ENCODE results near the gene FXYD6.

The FXYD6 gene

DNA sequence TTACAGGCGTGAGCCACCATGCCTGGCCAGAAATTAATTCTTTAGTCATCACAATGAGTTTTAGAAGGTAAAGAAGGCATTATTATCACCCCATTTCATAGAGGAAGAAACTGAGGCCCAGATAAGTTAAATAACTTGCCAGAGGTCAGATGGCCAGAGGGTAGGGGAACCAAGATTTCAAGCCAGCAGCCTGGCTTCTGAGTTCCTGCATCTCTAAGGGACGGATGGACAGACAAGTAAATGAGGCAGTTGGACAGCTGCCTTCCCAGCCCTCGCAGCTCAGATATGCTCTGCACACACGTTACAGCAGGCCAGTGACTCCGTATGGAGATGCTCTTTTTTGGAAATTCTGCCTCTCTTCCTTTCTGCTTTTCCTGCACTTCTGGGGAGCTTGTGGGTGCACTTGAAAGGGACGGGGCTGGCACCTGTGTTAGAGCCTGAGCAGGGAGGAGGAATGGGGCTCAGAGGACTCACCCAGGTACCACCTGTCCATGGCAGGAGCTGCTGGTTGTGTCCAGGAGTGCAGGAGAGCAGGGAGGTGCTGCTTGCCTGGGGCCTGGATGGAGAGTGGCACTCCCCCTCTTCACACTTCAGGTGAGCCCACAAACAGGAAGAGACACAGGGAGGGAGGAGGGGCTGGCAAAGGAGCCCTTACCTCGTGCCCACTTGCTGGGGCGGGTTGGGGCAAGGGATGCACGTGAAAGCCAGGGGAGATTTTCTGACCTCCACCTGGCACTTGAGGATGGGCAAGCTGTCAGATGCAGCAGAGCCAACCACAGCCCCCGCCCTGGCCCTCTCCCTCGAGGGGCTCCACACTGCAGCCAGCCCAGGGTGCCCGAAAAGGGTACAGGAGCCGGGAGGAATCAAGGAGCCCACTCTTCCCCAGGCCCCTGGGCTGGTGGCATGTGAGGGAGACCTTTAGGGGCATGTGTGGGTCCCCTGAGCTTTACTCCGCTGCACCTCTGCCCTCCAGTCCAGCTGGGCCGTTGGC lies 48.6 kb downstream of the FXYD6 start:
- Mint-ChIP-seq H3K36me3 (no peaks in the 10 kb centered on the region), H3K4me3 (peak overlapping the region; percentile 59), H3K27me3 (no peaks in the 10 kb centered on the region), H3K27ac (peak overlapping the region; percentile 12), H3K4me1 (peaks cover 78% of the 10 kb centered on the region), H3K9me3 (no peaks in the 10 kb centered on the region)

GRCh38 chr11:117826832-117827231 lies 49.6 kb downstream of the FXYD6 start:
- Mint-ChIP-seq H3K36me3 (no peaks in the 10 kb centered on the region), H3K27ac (no peak overlapping the region), H3K4me3 (no peak overlapping the region), H3K27me3 (no peaks in the 10 kb centered on the region), H3K9me3 (no peaks in the 10 kb centered on the region), H3K4me1 (peaks cover 80% of the 10 kb centered on the region)

DNA sequence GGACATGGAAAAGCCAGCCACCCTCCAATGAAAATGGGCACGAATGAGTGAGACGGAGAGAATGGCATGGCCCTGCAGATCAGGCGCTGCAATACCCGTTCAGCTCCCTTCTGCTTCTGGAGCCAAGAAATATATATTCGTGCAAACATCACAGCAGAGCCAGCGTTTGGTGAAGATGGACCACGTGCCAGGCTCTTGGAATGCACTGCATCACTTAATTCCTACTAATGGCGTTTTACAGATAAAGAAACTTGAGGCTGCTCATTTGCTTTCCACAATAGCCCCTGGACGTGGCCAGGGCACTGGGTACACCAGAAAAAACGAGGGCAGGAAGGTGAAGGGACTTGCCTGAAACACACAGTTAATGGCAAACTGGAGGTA lies 50.3 kb downstream of the FXYD6 start:
- Mint-ChIP-seq H3K4me1 (peaks cover 79% of the 10 kb centered on the region), H3K9me3 (no peaks in the 10 kb centered on the region), H3K27me3 (no peaks in the 10 kb centered on the region), H3K4me3 (no peak overlapping the region), H3K36me3 (no peaks in the 10 kb centered on the region), H3K27ac (no peak overlapping the region)

- Mint-ChIP-seq H3K4me1 (peaks cover 74% of the 10 kb centered on the region), H3K4me3 (no peak overlapping the region), H3K9me3 (no peaks in the 10 kb centered on the region), H3K36me3 (no peaks in the 10 kb centered on the region), H3K27me3 (no peaks in the 10 kb centered on the region), H3K27ac (no peak overlapping the region)
Observed at GRCh38 chr11:117825538-117826189, 50.8 kb downstream of the FXYD6 start.

DNA sequence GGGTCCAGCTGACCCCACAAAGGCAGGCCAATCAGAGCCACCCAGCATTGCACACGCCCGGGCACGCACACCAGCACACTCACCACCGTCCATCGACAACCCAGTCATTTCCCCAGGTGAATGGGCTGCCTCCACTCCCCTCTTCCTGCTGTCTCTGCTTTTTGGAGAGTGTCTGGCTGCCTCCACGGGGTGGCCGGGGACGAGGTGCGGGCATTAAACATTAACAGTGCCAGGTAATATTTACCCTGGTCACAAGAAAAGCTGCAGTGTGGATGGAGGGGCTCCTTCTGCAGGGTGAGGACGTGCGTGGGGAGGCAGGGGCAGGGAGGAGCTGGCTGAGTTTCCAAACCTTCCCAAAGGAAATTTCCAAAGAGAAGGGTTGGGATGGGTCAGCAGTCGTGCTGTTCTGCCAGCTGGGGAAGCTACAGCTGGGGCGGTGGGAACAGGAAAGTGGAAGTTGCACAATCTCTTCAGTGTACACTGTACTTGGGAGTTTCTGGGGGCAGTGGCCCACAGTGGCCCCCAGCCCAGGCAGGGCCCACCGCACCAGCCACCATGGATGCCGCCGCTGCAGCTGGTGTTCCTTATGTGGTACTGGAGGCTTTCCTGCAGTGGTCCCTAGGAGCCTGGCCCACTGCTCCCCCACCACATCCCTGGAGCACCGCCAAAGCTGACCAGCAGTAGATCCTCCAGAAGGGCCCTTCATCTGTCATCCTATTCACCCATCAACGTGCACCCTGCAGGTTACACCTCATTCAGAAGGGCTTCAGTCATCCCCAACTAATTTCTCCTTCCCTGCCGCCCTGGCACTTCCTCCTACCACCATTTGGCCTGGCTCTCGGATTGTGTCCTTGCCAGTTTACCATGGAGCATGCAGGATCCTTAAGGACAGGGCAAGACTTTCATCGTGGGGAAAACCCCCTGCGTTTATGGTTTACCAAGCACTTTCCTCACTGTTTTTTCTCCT lies 51.6 kb downstream of the FXYD6 start, which contains the start of gene FXYD2:
Gene FXYD2 (minus strand): TSS at position 174 of the 967 bp plus-strand sequence. CDS start 66 bp downstream, at position 108.
- H3K36me3 Mint-ChIP-seq, result no peaks in the 10 kb centered on the region
- H3K27ac Mint-ChIP-seq, result peak within 1 kb of the TSS; percentile 53
- no peaks in the 10 kb centered on the region for H3K27me3 Mint-ChIP-seq
- no peaks in the 10 kb centered on the region for H3K9me3 Mint-ChIP-seq
- peaks cover 68% of the 10 kb centered on the region for H3K4me1 Mint-ChIP-seq
- H3K4me3 Mint-ChIP-seq, result no peak within 1 kb of the TSS

DNA sequence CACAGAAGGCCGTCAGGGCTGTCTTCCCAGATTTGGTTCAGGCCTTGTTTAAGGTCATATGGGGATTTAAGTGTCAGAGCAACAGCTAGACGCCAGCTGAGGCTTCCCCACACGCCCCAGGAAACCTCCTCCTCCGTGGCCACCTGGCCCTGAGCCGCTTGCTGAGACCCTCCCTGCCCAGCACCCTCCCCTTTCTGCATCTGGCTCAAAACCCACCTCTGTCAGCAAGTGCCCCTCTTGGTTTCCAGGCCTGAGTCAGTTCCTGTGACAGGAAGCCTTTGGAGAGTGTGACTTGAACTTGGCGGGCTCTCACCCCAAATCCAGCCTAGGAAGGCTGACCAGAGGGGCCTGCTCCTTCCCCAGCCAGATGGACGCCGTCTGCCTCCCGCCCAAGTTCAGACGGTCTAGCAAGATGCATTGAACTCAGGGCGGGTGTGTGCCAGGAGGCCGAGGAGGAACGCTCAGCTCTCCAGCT lies 52.5 kb downstream of the FXYD6 start:
- Mint-ChIP-seq H3K4me3 (no peak overlapping the region), H3K9me3 (no peaks in the 10 kb centered on the region), H3K36me3 (no peaks in the 10 kb centered on the region), H3K27me3 (no peaks in the 10 kb centered on the region), H3K27ac (peak overlapping the region; percentile 30), H3K4me1 (peaks cover 65% of the 10 kb centered on the region)

- no peaks in the 10 kb centered on the region for H3K9me3 Mint-ChIP-seq
- H3K27ac Mint-ChIP-seq, result peak overlapping the region; percentile 74
- no peaks in the 10 kb centered on the region for H3K36me3 Mint-ChIP-seq
- no peaks in the 10 kb centered on the region for H3K27me3 Mint-ChIP-seq
- peak overlapping the region; percentile 23 for H3K4me3 Mint-ChIP-seq
- H3K4me1 Mint-ChIP-seq, result peaks cover 63% of the 10 kb centered on the region
Observed at GRCh38 chr11:117823294-117823945, 53.0 kb downstream of the FXYD6 start.

- H3K27me3 Mint-ChIP-seq, result no peaks in the 10 kb centered on the region
- peak overlapping the region; percentile 65 for H3K27ac Mint-ChIP-seq
- H3K36me3 Mint-ChIP-seq, result no peaks in the 10 kb centered on the region
- H3K4me1 Mint-ChIP-seq, result peaks cover 63% of the 10 kb centered on the region
- H3K9me3 Mint-ChIP-seq, result no peaks in the 10 kb centered on the region
- no peak overlapping the region for H3K4me3 Mint-ChIP-seq
Observed at GRCh38 chr11:117822074-117823033, 54.1 kb downstream of the FXYD6 start.

GRCh38 chr11:117821431-117821830 lies 55.0 kb downstream of the FXYD6 start:
- H3K9me3 Mint-ChIP-seq, result no peaks in the 10 kb centered on the region
- H3K27me3 Mint-ChIP-seq, result no peaks in the 10 kb centered on the region
- peaks cover 59% of the 10 kb centered on the region for H3K4me1 Mint-ChIP-seq
- no peak overlapping the region for H3K4me3 Mint-ChIP-seq
- H3K36me3 Mint-ChIP-seq, result no peaks in the 10 kb centered on the region
- H3K27ac Mint-ChIP-seq, result no peak overlapping the region

DNA sequence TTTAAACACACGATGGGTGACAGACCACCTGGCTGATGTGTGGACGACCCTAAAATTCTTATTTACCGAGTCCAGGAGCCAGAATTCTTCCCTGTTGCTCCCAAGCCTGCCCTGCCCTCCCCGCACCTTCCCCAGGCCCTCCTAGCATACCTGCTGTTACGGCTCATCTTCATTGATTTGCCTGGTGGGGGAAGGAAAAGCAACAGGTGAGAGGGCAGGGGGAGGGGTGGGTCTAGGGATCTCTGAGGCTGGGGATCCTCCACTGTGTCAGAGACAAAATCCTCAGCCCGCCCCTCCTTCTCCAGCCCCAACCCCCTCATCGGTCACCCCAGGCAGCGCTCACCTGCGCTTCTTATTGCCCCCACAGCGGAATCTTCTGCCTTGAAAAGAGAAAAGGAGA lies 55.9 kb downstream of the FXYD6 start:
- H3K27ac Mint-ChIP-seq, result no peak overlapping the region
- H3K4me3 Mint-ChIP-seq, result no peak overlapping the region
- peaks cover 68% of the 10 kb centered on the region for H3K4me1 Mint-ChIP-seq
- H3K9me3 Mint-ChIP-seq, result no peaks in the 10 kb centered on the region
- H3K27me3 Mint-ChIP-seq, result no peaks in the 10 kb centered on the region
- no peaks in the 10 kb centered on the region for H3K36me3 Mint-ChIP-seq

- H3K36me3 Mint-ChIP-seq, result no peaks in the 10 kb centered on the region
- no peaks in the 10 kb centered on the region for H3K9me3 Mint-ChIP-seq
- H3K4me3 Mint-ChIP-seq, result no peak overlapping the region
- H3K27ac Mint-ChIP-seq, result peak overlapping the region; percentile 65
- peaks cover 68% of the 10 kb centered on the region for H3K4me1 Mint-ChIP-seq
- no peaks in the 10 kb centered on the region for H3K27me3 Mint-ChIP-seq
Observed at GRCh38 chr11:117820071-117820470, 56.4 kb downstream of the FXYD6 start.

- peaks cover 70% of the 10 kb centered on the region for H3K4me1 Mint-ChIP-seq
- no peaks in the 10 kb centered on the region for H3K36me3 Mint-ChIP-seq
- H3K4me3 Mint-ChIP-seq, result no peak overlapping the region
- H3K27me3 Mint-ChIP-seq, result no peaks in the 10 kb centered on the region
- H3K9me3 Mint-ChIP-seq, result no peaks in the 10 kb centered on the region
- H3K27ac Mint-ChIP-seq, result peak overlapping the region; percentile 95
Observed at GRCh38 chr11:117819096-117820040, 57.1 kb downstream of the FXYD6 start.

All from activated naive CD4-positive, alpha-beta T cell treated with anti-CD3 and anti-CD28 coated beads, Interleukin-2, amount 50 U/mL, for 24 hours (primary cell).